Neutrophil (primary cell): ENCODE results near the gene SERPINB8.
A peak's percentile ranks its signal among the peaks of the same experiment; 100 is the strongest.

Experiments
- H3K27ac ChIP-seq: fragments of 200-600 bp; sonication (generic); 2 replicates; pipeline ENCODE4 v1.5.1; 2016; ENCODE audit warnings: mild to moderate bottlenecking, moderate library complexity
- H3K27me3 ChIP-seq: fragments of 200-600 bp; sonication (generic); 2 replicates; pipeline ENCODE4 v1.6.0; 2016; ENCODE audit warnings: mild to moderate bottlenecking
- H3K36me3 ChIP-seq: fragments of 200-600 bp; sonication (generic); 2 replicates; pipeline ENCODE4 v1.5.1; 2017
- H3K4me1 ChIP-seq, 2 experiments: fragments of 200-600 bp in 1 of 2; sonication (generic) in 1 of 2; 1 replicate in 1 of 2; 2 replicates in 1 of 2; pipeline versions ENCODE4 v1.5.1 to v1.6.1; 2013 to 2016; ENCODE audit warnings: low read depth in 1 of 2, low read length in 1 of 2, mild to moderate bottlenecking in 1 of 2, moderate library complexity in 1 of 2; ENCODE audit not compliant: control insufficient read depth in 1 of 2, insufficient read depth in 1 of 2
- H3K4me3 ChIP-seq, 2 experiments: fragments of 200-600 bp in 1 of 2; sonication (generic) in 1 of 2; 1 replicate in 1 of 2; 2 replicates in 1 of 2; pipeline ENCODE4 v1.5.1; 2013 to 2016; ENCODE audit warnings: low read depth in 1 of 2, low read length in 1 of 2, mild to moderate bottlenecking in 1 of 2, moderate library complexity in 1 of 2
- H3K9me3 ChIP-seq: fragments of 200-600 bp; sonication (generic); 2 replicates; pipeline ENCODE4 v1.5.1; 2016
- TF ChIP-seq, protein P1 (sequence below): fragments of 200-600 bp; sonication (generic); IDR thresholded peaks from 2 replicates; pipeline ENCODE4 v1.5.1; 2016; ENCODE audit warnings: antibody characterized with exemption

The SERPINB8 gene

DNA sequence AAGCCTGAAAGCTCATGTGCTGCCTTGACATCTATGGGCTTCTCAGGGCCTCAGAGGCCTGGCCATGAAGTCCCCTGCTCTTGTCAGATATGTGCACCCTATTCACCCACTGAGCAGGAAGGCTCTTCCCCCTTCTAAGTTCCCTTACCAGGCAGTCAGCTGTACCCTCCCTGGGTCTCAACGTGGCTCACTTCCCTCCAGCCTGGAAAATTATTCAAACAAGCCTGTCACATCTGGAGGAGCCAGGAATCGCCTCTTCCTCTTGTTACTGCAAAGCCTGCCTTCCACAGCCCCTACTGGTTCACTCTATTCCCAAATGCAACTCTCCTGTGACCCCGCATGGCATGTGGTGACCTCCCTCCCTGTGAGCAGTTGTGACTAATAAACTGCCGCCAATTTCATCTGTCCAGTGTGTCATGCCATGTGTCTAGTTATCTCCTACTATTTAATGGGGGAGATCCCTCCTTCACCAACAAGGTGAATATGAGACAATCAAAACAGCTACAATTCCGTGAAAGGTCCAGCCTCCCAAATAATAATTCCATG, 8.4 kb upstream of the SERPINB8 start:
- Histone ChIP-seq H3K4me1 (peaks cover 0 to 7% of the 10 kb centered on the region in 2 experiments), H3K36me3 (no peaks in the 10 kb centered on the region), H3K4me3 (no peak overlapping the region), H3K27me3 (no peaks in the 10 kb centered on the region), H3K9me3 (no peaks in the 10 kb centered on the region), H3K27ac (no peak overlapping the region)
- TF ChIP-seq, protein P1, sequence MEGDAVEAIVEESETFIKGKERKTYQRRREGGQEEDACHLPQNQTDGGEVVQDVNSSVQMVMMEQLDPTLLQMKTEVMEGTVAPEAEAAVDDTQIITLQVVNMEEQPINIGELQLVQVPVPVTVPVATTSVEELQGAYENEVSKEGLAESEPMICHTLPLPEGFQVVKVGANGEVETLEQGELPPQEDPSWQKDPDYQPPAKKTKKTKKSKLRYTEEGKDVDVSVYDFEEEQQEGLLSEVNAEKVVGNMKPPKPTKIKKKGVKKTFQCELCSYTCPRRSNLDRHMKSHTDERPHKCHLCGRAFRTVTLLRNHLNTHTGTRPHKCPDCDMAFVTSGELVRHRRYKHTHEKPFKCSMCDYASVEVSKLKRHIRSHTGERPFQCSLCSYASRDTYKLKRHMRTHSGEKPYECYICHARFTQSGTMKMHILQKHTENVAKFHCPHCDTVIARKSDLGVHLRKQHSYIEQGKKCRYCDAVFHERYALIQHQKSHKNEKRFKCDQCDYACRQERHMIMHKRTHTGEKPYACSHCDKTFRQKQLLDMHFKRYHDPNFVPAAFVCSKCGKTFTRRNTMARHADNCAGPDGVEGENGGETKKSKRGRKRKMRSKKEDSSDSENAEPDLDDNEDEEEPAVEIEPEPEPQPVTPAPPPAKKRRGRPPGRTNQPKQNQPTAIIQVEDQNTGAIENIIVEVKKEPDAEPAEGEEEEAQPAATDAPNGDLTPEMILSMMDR: no peak

DNA sequence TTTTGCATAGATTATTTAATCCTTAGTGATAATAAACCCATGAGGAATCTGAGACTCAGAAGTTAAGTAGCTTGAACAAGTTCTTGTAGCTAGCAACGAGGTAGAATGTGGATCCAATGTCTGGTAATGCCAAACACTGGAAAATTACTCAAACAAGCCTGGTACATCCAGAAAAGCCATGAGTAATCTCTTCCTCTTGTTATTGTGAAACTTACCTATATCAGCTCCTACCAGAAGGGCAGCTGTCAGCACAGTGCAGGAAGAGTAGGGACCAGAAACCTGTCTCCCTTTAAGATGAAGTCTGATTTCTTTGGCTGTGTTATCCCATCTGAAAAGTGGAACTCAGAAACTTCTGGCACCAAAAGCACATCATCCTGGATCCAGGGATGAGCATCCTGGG, 7.7 kb upstream of the SERPINB8 start:
- no peaks in the 10 kb centered on the region for H3K36me3 ChIP-seq
- H3K4me1 ChIP-seq: peaks cover 0 to 7% of the 10 kb centered on the region in 2 experiments
- no peaks in the 10 kb centered on the region for H3K9me3 ChIP-seq
- no peak overlapping the region for H3K4me3 ChIP-seq
- TF ChIP-seq, protein P1: no peak
- no peak overlapping the region for H3K27ac ChIP-seq
- H3K27me3 ChIP-seq: no peaks in the 10 kb centered on the region

DNA sequence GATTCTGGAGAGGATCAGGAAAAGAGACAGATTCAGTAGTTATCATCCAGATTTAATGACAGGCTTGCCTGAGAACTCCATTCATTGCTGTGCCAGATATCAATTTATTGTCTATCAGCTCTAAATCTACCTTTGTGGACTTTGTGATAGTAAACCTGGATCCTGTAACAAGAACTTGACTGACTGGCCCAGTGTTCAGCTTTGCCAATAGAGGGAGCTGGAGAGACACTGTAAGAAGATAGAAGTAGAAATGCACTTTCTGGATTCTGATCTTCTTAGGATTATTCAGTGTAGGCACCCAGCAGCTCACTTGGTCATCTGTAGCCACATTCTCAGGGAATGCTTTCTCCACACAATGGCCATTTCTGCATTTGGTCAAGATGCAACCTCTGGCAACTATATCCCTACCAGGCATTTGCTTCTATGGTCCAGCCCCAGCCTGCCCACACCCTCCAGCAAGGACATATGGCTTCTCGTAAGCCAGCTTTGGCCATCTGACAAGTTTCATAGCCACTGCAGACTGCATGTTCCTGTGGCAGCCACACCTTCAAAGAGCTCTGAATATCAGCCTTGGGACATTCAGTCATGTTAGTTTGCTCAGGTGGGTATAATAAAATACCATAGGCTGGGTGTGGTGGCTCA, 6.1 kb upstream of the SERPINB8 start:
- Histone ChIP-seq H3K27me3 (no peaks in the 10 kb centered on the region), H3K4me3 (no peak overlapping the region), H3K36me3 (no peaks in the 10 kb centered on the region), H3K27ac (no peak overlapping the region), H3K9me3 (no peaks in the 10 kb centered on the region), H3K4me1 (peaks cover 0 to 7% of the 10 kb centered on the region in 2 experiments)
- TF ChIP-seq, protein P1: peak; percentile 60

DNA sequence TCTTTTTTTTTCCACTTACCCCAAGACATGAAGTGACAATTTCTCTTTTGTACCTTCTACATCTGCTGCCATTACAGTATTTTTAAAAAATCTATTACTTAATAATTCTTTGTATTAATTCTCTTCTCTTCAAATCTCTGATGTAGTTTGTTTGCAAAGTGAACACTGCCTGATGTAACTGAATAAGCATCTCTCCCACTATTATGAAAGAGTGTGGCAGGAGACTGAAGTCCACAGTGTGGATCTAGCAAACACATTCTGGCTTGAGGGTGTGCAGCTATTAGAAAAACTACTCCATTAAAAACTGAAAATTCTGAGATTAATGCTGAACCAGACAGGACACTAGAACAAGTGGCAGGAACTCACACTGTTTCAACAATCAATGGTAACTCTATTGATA, 5.0 kb upstream of the SERPINB8 start:
- Histone ChIP-seq H3K27ac (no peak overlapping the region), H3K4me1 (peaks cover 7 to 12% of the 10 kb centered on the region in 2 experiments), H3K36me3 (no peaks in the 10 kb centered on the region), H3K4me3 (no peak overlapping the region), H3K27me3 (no peaks in the 10 kb centered on the region), H3K9me3 (no peaks in the 10 kb centered on the region)
- TF ChIP-seq, protein P1: no peak

DNA sequence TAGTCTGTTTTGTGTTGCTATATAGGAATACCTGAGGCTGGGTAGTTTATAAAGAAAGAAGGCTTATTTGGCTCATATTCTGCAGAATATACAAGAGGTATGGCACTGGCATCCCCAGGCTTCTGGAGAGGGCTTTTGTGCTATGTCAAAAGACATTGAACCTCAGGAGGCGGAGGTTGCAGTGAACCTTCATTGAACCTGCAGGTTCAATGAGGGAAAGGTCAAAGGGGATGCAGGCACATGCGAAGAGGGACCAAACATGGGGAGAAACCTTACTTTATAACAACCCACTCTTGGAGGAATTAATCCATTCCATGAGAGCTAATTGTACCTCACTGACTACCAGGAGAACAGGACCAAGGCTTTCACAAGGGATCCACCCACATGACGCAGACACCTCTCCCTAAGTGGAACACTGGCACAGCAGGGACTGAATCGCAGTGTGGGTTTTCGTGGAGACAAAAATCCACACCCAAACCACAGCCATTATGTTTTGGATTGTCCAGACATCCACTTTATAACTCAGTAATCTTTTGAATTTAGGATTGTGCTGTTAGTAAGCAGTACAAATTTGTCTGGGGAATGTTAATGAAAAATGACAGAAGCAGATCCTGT, 4.1 kb upstream of the SERPINB8 start:
- no peaks in the 10 kb centered on the region for H3K27me3 ChIP-seq
- peaks cover 13 to 14% of the 10 kb centered on the region in 2 experiments for H3K4me1 ChIP-seq
- no peak overlapping the region for H3K4me3 ChIP-seq
- no peaks in the 10 kb centered on the region for H3K9me3 ChIP-seq
- H3K36me3 ChIP-seq: no peaks in the 10 kb centered on the region
- H3K27ac ChIP-seq: no peak overlapping the region
- TF ChIP-seq, protein P1: no peak
